Measurements from ENCODE around the gene ZFP36L2. TPM values are rescaled to one million over a fixed set of nuclear protein-coding genes. Genes with fewer than 3 reads are reported as not detected.

Gene ZFP36L2
- polyA plus RNA-seq, 1 experiment: 16.0 TPM

DNA sequence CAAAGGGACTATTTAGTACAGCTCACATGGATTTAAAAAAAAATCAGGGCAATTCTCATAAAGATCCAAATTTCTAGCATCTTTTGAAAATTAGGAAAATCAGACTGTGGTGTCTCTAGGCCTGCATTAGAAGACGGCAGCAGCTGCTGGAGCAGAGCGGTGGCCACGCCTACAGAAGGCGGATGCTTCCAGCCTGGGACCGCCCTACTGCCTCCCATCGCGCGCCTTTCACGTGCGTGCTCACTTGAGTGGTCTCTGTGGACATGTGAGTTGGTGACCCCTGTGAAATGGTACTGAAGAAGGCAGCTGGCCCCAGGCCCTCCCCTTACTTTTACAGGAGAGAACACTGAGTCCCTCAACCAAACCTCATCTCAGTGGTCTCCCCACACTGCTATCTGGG is 15.2 kb upstream of the ZFP36L2 start:
- Histone ChIP-seq H3K4me3 (ENCODE audit: low read depth, low read length) (no peak overlapping the region), H3K27me3 (ENCODE audit: control insufficient read depth, insufficient read depth, low read length) (no peaks in the 10 kb centered on the region), H3K9me3 (ENCODE audit: control insufficient read depth, insufficient read depth, low read length) (no peaks in the 10 kb centered on the region; the same call in 1 of the 2 replicates), H3K27ac (ENCODE audit: low read depth, low read length) (no peak overlapping the region)
- ChIA-PET POLR2A (no interaction called here), CTCF (interaction anchor here (0.6 to 3.0 kb wide), 2 partner anchors 12 to 14 kb away, joined by 3 to 23 read pairs; no protein-coding TSS in a partner anchor)
- TF ChIP-seq, protein P1, sequence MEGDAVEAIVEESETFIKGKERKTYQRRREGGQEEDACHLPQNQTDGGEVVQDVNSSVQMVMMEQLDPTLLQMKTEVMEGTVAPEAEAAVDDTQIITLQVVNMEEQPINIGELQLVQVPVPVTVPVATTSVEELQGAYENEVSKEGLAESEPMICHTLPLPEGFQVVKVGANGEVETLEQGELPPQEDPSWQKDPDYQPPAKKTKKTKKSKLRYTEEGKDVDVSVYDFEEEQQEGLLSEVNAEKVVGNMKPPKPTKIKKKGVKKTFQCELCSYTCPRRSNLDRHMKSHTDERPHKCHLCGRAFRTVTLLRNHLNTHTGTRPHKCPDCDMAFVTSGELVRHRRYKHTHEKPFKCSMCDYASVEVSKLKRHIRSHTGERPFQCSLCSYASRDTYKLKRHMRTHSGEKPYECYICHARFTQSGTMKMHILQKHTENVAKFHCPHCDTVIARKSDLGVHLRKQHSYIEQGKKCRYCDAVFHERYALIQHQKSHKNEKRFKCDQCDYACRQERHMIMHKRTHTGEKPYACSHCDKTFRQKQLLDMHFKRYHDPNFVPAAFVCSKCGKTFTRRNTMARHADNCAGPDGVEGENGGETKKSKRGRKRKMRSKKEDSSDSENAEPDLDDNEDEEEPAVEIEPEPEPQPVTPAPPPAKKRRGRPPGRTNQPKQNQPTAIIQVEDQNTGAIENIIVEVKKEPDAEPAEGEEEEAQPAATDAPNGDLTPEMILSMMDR (IDR thresholded peaks at IDR 0.05; ENCODE audit: low read depth, low read length): no peak
- DNase-seq (ENCODE audit: low read depth, low spot score): no peak

DNA sequence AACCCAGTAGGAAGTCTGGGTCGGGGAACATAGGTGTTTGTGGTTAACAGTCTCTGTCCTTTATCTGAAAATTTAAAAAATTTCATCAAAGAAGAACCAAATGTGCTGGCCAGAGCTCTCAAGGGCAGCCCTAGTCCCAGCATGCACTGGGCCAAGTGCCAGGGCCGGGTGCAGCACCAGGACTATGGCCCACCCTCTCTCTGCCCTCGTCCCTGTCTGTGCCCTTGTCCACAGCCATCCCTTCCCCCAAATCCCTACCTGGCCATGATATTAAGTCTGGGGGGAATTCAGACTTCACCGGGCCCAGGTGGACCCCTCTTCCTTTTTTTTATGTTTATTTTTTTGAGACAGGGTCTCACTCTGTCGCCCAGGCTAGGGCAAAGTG is 14.4 kb upstream of the ZFP36L2 start:
- TF ChIP-seq, protein P1 (IDR thresholded peaks at IDR 0.05; ENCODE audit: low read depth, low read length): no peak
- ChIA-PET CTCF (interaction anchor here (3.0 kb wide), 1 partner anchor 12 kb away, joined by 23 read pairs; no protein-coding TSS in a partner anchor), POLR2A (interaction anchor here (1.0 kb wide), 1 partner anchor 14 kb away, joined by 3 read pairs; the partner anchor contains the start of gene ZFP36L2)
- no peak overlapping the region for H3K27ac ChIP-seq (ENCODE audit: low read depth, low read length)
- DNase-seq (ENCODE audit: low read depth, low spot score): no peak
- no peaks in the 10 kb centered on the region; the same call in 1 of the 2 replicates for H3K9me3 ChIP-seq (ENCODE audit: control insufficient read depth, insufficient read depth, low read length)
- H3K4me3 ChIP-seq (ENCODE audit: low read depth, low read length): no peak overlapping the region
- no peaks in the 10 kb centered on the region for H3K27me3 ChIP-seq (ENCODE audit: control insufficient read depth, insufficient read depth, low read length)

DNA sequence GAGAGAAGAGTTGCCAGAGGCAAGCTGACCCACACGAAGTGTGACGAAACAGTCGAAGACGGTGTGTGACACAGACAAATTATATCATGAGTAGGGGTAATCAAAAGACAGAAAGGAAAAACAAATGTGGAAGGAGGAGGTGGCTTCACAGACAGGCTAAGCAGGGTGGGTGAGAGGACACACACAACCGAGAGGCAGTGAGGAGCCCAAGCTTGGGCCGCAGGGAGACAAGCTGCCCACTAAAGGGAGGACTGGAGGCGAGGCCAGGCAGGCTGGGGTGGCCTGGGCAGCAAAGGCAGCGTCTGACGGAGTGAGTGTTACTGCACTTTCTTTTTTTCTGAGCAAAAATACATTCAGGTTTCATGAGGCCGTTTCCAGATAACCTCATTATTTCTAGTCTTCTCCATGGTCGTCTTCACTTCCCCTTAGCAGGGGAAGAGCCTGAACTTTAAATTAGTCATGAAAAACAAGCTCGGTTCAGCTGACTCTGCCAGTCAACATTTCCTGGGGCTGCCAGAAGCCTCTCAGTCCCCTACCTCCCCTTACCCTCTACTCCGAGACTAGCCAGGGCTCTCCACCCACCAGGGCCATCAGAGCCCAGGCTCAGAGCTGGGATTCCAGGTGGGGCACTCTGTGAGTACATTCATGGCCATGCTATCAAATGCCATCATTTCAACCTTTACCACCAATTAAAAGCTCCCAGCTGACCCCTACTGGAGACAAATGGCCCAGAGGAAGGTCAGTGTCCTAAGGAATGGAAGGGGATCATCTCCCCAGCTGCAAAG is 13.8 kb upstream of the ZFP36L2 start:
- Histone ChIP-seq H3K9me3 (ENCODE audit: control insufficient read depth, insufficient read depth, low read length) (no peaks in the 10 kb centered on the region; the same call in 1 of the 2 replicates), H3K27me3 (ENCODE audit: control insufficient read depth, insufficient read depth, low read length) (no peaks in the 10 kb centered on the region), H3K4me3 (ENCODE audit: low read depth, low read length) (no peak overlapping the region), H3K27ac (ENCODE audit: low read depth, low read length) (no peak overlapping the region)
- DNase-seq (ENCODE audit: low read depth, low spot score): no peak
- POLR2A ChIA-PET: interaction anchor here (1.0 kb wide), 1 partner anchor 14 kb away, joined by 3 read pairs; the partner anchor contains the start of gene ZFP36L2
- TF ChIP-seq, protein P1 (IDR thresholded peaks at IDR 0.05; ENCODE audit: low read depth, low read length): peak; percentile 18
- CTCF ChIA-PET: interaction anchor here (3.0 kb wide), 1 partner anchor 11 kb away, joined by 23 read pairs; no protein-coding TSS in a partner anchor

GRCh38 chr2:43238813-43239212 is 12.4 kb upstream of the ZFP36L2 start:
- Histone ChIP-seq H3K4me3 (ENCODE audit: low read depth, low read length) (no peak overlapping the region), H3K27me3 (ENCODE audit: control insufficient read depth, insufficient read depth, low read length) (no peaks in the 10 kb centered on the region), H3K27ac (ENCODE audit: low read depth, low read length) (no peak overlapping the region), H3K9me3 (ENCODE audit: control insufficient read depth, insufficient read depth, low read length) (no peaks in the 10 kb centered on the region; the same call in 1 of the 2 replicates)
- POLR2A ChIA-PET: no interaction called here
- CTCF ChIA-PET: interaction anchor here (0.6 to 1.7 kb wide), 3 partner anchors 10 to 381 kb away, joined by 5 to 11 read pairs (median 10); no protein-coding TSS in a partner anchor
- TF ChIP-seq, protein P1 (IDR thresholded peaks at IDR 0.05; ENCODE audit: low read depth, low read length): no peak
- DNase-seq (ENCODE audit: low read depth, low spot score): no peak

GRCh38 chr2:43238176-43238575 is 11.8 kb upstream of the ZFP36L2 start:
- no peak for DNase-seq (ENCODE audit: low read depth, low spot score)
- CTCF ChIA-PET: interaction anchor here (1.5 to 1.7 kb wide), 2 partner anchors 9 to 246 kb away, joined by 5 to 10 read pairs; no protein-coding TSS in a partner anchor
- no peaks in the 10 kb centered on the region; the same call in 1 of the 2 replicates for H3K9me3 ChIP-seq (ENCODE audit: control insufficient read depth, insufficient read depth, low read length)

More at GRCh38 chr2:43238176-43238575, 11.8 kb upstream of the ZFP36L2 start:
- POLR2A ChIA-PET: no interaction called here
- H3K27me3 ChIP-seq (ENCODE audit: control insufficient read depth, insufficient read depth, low read length): no peaks in the 10 kb centered on the region
- TF ChIP-seq, protein P1 (IDR thresholded peaks at IDR 0.05; ENCODE audit: low read depth, low read length): no peak
- H3K4me3 ChIP-seq (ENCODE audit: low read depth, low read length): no peak overlapping the region
- no peak overlapping the region for H3K27ac ChIP-seq (ENCODE audit: low read depth, low read length)
